Measurements from ENCODE around the gene INSR. TPM values are rescaled to one million over a fixed set of nuclear protein-coding genes. Genes with fewer than 3 reads are reported as not detected.

The INSR gene
- total and polyA plus RNA-seq, 2 of the 8 experiments (the other 6 are each of a cell fraction or from before 2014, with no cell fraction given) = 13.1 to 48.7 TPM

- peaks cover 0 to 19% of the 10 kb centered on the region in 2 experiments; a peak in 2 of 4 replicates for H3K79me2 ChIP-seq (ENCODE audit: control insufficient read depth in 1 of 2, insufficient read depth in 2 of 2, low read length in 2 of 2)
- no peak overlapping the region for H3K27ac ChIP-seq (ENCODE audit: low read depth, low read length)
- ChIA-PET CTCF (ENCODE audit: partially characterized antibody) (interaction anchor here (1.1 kb wide), 1 partner anchor 105 kb away, joined by 3 read pairs; no protein-coding TSS in a partner anchor), POLR2A (ENCODE audit: partially characterized antibody) (interaction anchor here (0.6 kb wide), 1 partner anchor 46 kb away, joined by 3 read pairs; no protein-coding TSS in a partner anchor)
- no peak overlapping the region for H3K56ac ChIP-seq (replicated peaks; ENCODE audit: insufficient read length, low read depth, low read length)
- H3K79me1 ChIP-seq (ENCODE audit: low read depth, low read length) = peaks cover 7% of the 10 kb centered on the region
- H2BK15ac ChIP-seq (ENCODE audit: low read length) = 0 out of 2 replicates have a peak overlapping the region, but pooled peaks have one; percentile 29
- no peak overlapping the region for H2AK5ac ChIP-seq (ENCODE audit: low read depth, low read length)
- peak overlapping the region; percentile 60; the same call in 1 of the 2 replicates for H2BK12ac ChIP-seq (ENCODE audit: low read depth, low read length)
- TF ChIP-seq EP300 (IDR thresholded peaks at IDR 0.05; ENCODE audit: borderline replicate concordance in 1 of 2, low read depth in 2 of 2, low read length in 2 of 2) = no peak
- no peak for TF ChIP-seq BRCA1 (IDR thresholded peaks at IDR 0.05; ENCODE audit: low read depth, low read length)
- no peak for TF ChIP-seq POLR2A (IDR thresholded peaks at IDR 0.05; ENCODE audit: control extremely low read depth in 1 of 2, low read depth in 2 of 2, low read length in 2 of 2)
- no peak for TF ChIP-seq RBBP5 (IDR thresholded peaks at IDR 0.05; ENCODE audit: borderline replicate concordance, low read depth, low read length)
- no peak for TF ChIP-seq JUN (IDR thresholded peaks at IDR 0.05; ENCODE audit: low read depth, low read length)
- no peak overlapping the region; the same call in 1 of the 2 replicates for H4K8ac ChIP-seq (ENCODE audit: extremely low read depth, insufficient read depth, low read length)
- H2BK120ac ChIP-seq (replicated peaks; ENCODE audit: low read depth, low read length) = no peak overlapping the region
- WGBS, 2 experiments (ENCODE audit: extremely low coverage in 1 of 2, insufficient coverage in 1 of 2, insufficient read length in 1 of 2, insufficient replicate concordance in 2 of 2, low coverage in 1 of 2, low lambda C conversion rate in 2 of 2, missing lambda C conversion rate in 1 of 2) = 91% methylated on average over 7 of the region's 8 CpGs; no CpG with 5 or more reads in 1 of the 2 experiments
- H3K9ac ChIP-seq (replicated peaks in 1 of 4; ENCODE audit: extremely low read depth in 1 of 4, low read depth in 3 of 4, low read length in 3 of 4) = no peak overlapping the region
- no peak overlapping the region for H3K4ac ChIP-seq (replicated peaks; ENCODE audit: insufficient read length, low read depth, low read length)
- peaks cover 0 to 6% (median 3%) of the 10 kb centered on the region in 4 experiments; a peak in 4 of 7 replicates for H3K4me1 ChIP-seq (replicated peaks in 1 of 4; ENCODE audit: control insufficient read depth in 3 of 4, insufficient read depth in 4 of 4, low read length in 3 of 4)
- H2AFZ ChIP-seq (ENCODE audit: low read length) = no peak overlapping the region
- peaks cover 0 to 3% of the 10 kb centered on the region in 2 experiments for H4K20me1 ChIP-seq (replicated peaks in 1 of 2; ENCODE audit: control insufficient read depth in 1 of 2, insufficient read depth in 2 of 2, low read length in 2 of 2)
- no peak overlapping the region for H3K4me3 ChIP-seq (ENCODE audit: extremely low read depth in 1 of 4, insufficient read depth in 2 of 4, low read depth in 3 of 4, low read length in 4 of 4)
- no peak overlapping the region for H3K4me2 ChIP-seq (ENCODE audit: insufficient read depth in 1 of 2, low read depth in 2 of 2, low read length in 2 of 2)
- H3K23me2 ChIP-seq (ENCODE audit: low read depth, low read length) = no peaks in the 10 kb centered on the region; the same call in 1 of the 2 replicates
- H3K23ac ChIP-seq (ENCODE audit: insufficient read length) = no peak overlapping the region
- DNase-seq (ENCODE audit: low read depth in 1 of 2, low spot score in 2 of 2) = no peak
- no peak overlapping the region for H4K91ac ChIP-seq (replicated peaks; ENCODE audit: insufficient read length, low read length)
- H3K18ac ChIP-seq (ENCODE audit: extremely low read depth, low read length) = no peak overlapping the region; the same call in 1 of the 2 replicates
- H2BK5ac ChIP-seq (ENCODE audit: low read depth, low read length) = 0 out of 2 replicates have a peak overlapping the region, but pooled peaks have one; percentile 44
- no peak for FAIRE-seq
- no peaks in the 10 kb centered on the region for H3K36me3 ChIP-seq (ENCODE audit: control insufficient read depth in 2 of 4, insufficient read depth in 4 of 4, low read length in 3 of 4)
- no peak overlapping the region for H2BK20ac ChIP-seq (ENCODE audit: low read length)
- H3K14ac ChIP-seq (ENCODE audit: insufficient read length) = no peak overlapping the region
- H4K5ac ChIP-seq (ENCODE audit: insufficient read length, low read depth, low read length) = no peak overlapping the region
- H3K27me3 ChIP-seq (replicated peaks in 1 of 4; ENCODE audit: control insufficient read depth in 3 of 4, extremely low read depth in 1 of 4, insufficient read depth in 3 of 4, low read length in 3 of 4) = no peaks in the 10 kb centered on the region
- no peaks in the 10 kb centered on the region for H3K9me3 ChIP-seq (ENCODE audit: insufficient read depth in 2 of 2, low read depth in 1 of 2, low read length in 1 of 2)
Observed at GRCh38 chr19:7255119-7255518, 39.1 kb downstream of the INSR start.

All from H1 (cell line).